Common myeloid progenitor, CD34-positive (primary cell): ENCODE data around the gene BMF.
"Not testable (repeated sequence)": the region's sequence is repeated elsewhere in the genome, so short reads cannot be mapped to it uniquely, and the experiment has no call there.

Source experiments
- CTCF ChIA-PET: fragments of 350-600 bp; sonication (Branson Sonifier 250); formaldehyde crosslinking; loops from one replicate; lab custom pipeline; 2021; ENCODE audit warnings: antibody characterized with exemption; lab: Charles Lee
- POLR2A ChIA-PET: fragments of 350-600 bp; sonication (Branson Sonifier 250); formaldehyde crosslinking; loops from one replicate; lab custom pipeline; 2021; ENCODE audit warnings: antibody characterized with exemption; lab: Charles Lee
- DNase-seq, 3 donors: peaks; one replicate each; pipeline versions ENCODE4 v3.0.0 to v3.0.0-alpha.2; 2013
- H3K27ac ChIP-seq, 2 experiments: 1 replicate in 1 of 2; 2 replicates in 1 of 2; pipeline ENCODE4 v1.7.0; 2013; ENCODE audit warnings: inconsistent platforms in 2 of 2, low read length in 2 of 2, mild to moderate bottlenecking in 2 of 2, low read depth in 1 of 2, moderate library complexity in 1 of 2; ENCODE audit not compliant: severe bottlenecking in 2 of 2, insufficient read depth in 1 of 2, poor library complexity in 1 of 2
- H3K27me3 ChIP-seq, 5 experiments: replicated peaks in 2 of 5; 1 replicate in 3 of 5; 2 replicates in 2 of 5; pipeline versions ENCODE4 v1.6.1 to v1.7.0; 2013; ENCODE audit warnings: low read length in 4 of 5, mild to moderate bottlenecking in 2 of 5, moderate library complexity in 2 of 5, inconsistent platforms in 1 of 5; ENCODE audit not compliant: insufficient read depth in 5 of 5, control insufficient read depth in 4 of 5
- H3K36me3 ChIP-seq, 4 experiments: 1 replicate in 2 of 4; 2 replicates in 2 of 4; pipeline versions ENCODE4 v1.6.1 to v1.7.0; 2013; ENCODE audit warnings: low read length in 3 of 4, control low read depth in 1 of 4, mild to moderate bottlenecking in 1 of 4; ENCODE audit not compliant: control insufficient read depth in 4 of 4, insufficient read depth in 4 of 4
- H3K4me1 ChIP-seq, 4 experiments: 1 replicate in 3 of 4; 2 replicates in 1 of 4; pipeline versions ENCODE4 v1.6.1 to v1.7.1; 2013; ENCODE audit warnings: low read length in 3 of 4, mild to moderate bottlenecking in 3 of 4, control low read depth in 1 of 4, inconsistent platforms in 1 of 4, moderate library complexity in 1 of 4; ENCODE audit not compliant: control insufficient read depth in 4 of 4, insufficient read depth in 4 of 4; ENCODE audit errors: control extremely low read depth in 1 of 4
- H3K4me3 ChIP-seq, 7 experiments: 1 replicate in 4 of 7; 2 replicates in 3 of 7; pipeline versions ENCODE4 v1.5.1 to v1.7.0; 2013; ENCODE audit warnings: mild to moderate bottlenecking in 7 of 7, low read length in 6 of 7, moderate library complexity in 6 of 7, inconsistent platforms in 2 of 7, low read depth in 2 of 7, control low read depth in 1 of 7; ENCODE audit not compliant: insufficient read depth in 4 of 7, control insufficient read depth in 1 of 7; ENCODE audit errors: extremely low read depth in 1 of 7
- H3K9me3 ChIP-seq, 5 experiments: 1 replicate in 4 of 5; 2 replicates in 1 of 5; pipeline versions ENCODE4 v1.6.1 to v1.7.1; 2013; ENCODE audit warnings: low read length in 4 of 5, mild to moderate bottlenecking in 2 of 5, inconsistent platforms in 1 of 5, low read depth in 1 of 5, moderate library complexity in 1 of 5; ENCODE audit not compliant: control insufficient read depth in 4 of 5, insufficient read depth in 2 of 5; ENCODE audit errors: control extremely low read depth in 1 of 5
- WGBS: methylation state at CpG from one replicate; pipeline ENCODE4 v1.1.5; 2013; ENCODE audit not compliant: insufficient coverage; 5-methylcytosine and 5-hydroxymethylcytosine counted together

Gene BMF

GRCh38 chr15:40128766-40129660 lies 20.3 kb upstream of the BMF start:
- CTCF ChIA-PET: interaction anchor here (1.2 kb wide), 1 partner anchor 24 kb away, joined by 5 read pairs; no protein-coding TSS in a partner anchor
- peaks cover 0 to 3% (median 0%) of the 10 kb centered on the region in 5 experiments for H3K27me3 ChIP-seq
- H3K4me1 ChIP-seq: no peaks in the 10 kb centered on the region
- POLR2A ChIA-PET: no interaction called here
- no peaks in the 10 kb centered on the region for H3K36me3 ChIP-seq
- H3K27ac ChIP-seq: no peak overlapping the region
- no peak overlapping the region for H3K4me3 ChIP-seq
- 90% methylated on average over 20 of the region's 27 CpGs for WGBS
- no peaks in the 10 kb centered on the region for H3K9me3 ChIP-seq
- DNase-seq: peak in 2 of 3 donors; percentile 46 to 57

- DNase-seq: no peak
- H3K27me3 ChIP-seq: peaks cover 0 to 3% (median 0%) of the 10 kb centered on the region in 5 experiments
- no peak overlapping the region for H3K4me3 ChIP-seq
- 95% methylated on average over 7 of the region's 7 CpGs for WGBS
- H3K36me3 ChIP-seq: no peaks in the 10 kb centered on the region
- CTCF ChIA-PET: no interaction called here
- H3K9me3 ChIP-seq: no peaks in the 10 kb centered on the region
- H3K27ac ChIP-seq: no peak overlapping the region
- POLR2A ChIA-PET: no interaction called here
- H3K4me1 ChIP-seq: peaks cover 0 to 13% (median 0%) of the 10 kb centered on the region in 4 experiments
These were observed 17.3 kb upstream of the BMF start for GRCh38 chr15:40125950-40126349.

GRCh38 chr15:40124807-40125285 lies 16.2 kb upstream of the BMF start:
- H3K36me3 ChIP-seq, H3K27ac ChIP-seq, H3K9me3 ChIP-seq, DNase-seq, POLR2A ChIA-PET, H3K27me3 ChIP-seq, H3K4me3 ChIP-seq: not testable (repeated sequence)
- peaks cover 0 to 13% (median 0%) of the 10 kb centered on the region in 4 experiments for H3K4me1 ChIP-seq
- CTCF ChIA-PET: interaction anchor here (1.0 kb wide), 1 partner anchor 10 kb away, joined by 3 read pairs; no protein-coding TSS in a partner anchor
- WGBS: no CpG with 5 or more reads among the region's 5 CpGs

DNA sequence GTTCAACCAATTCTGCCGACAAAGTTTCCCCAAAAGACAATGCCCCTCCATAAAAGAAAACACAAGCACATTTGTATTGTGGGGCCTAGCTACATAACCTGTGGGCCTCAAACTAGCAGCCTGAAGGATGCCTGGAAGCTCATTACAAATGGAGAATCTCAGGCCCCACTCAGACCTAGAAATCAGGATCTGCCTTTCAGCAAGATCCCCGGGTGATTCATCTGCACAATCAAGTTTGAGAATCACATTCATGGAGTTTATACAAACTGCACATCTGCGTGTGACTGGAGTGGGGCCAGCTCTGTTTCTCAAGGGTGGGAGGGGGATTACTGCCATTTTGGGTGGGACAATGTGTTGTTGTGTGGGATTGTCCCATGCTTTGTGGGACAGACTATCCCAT lies 15.7 kb upstream of the BMF start:
- DNase-seq, H3K9me3 ChIP-seq, H3K36me3 ChIP-seq, H3K27me3 ChIP-seq, H3K4me3 ChIP-seq, POLR2A ChIA-PET, H3K27ac ChIP-seq: not testable (repeated sequence)
- WGBS: 100% methylated on average over 1 of the region's 3 CpGs
- peaks cover 0 to 13% (median 0%) of the 10 kb centered on the region in 4 experiments for H3K4me1 ChIP-seq
- CTCF ChIA-PET: interaction anchor here (1.0 kb wide), 2 partner anchors 10 to 15 kb away, joined by 3 read pairs; partner anchors contain the start of gene BMF

- H3K27me3 ChIP-seq, POLR2A ChIA-PET: not testable (repeated sequence)
- 100% methylated on average over 2 of the region's 5 CpGs for WGBS
These were observed 15.2 kb upstream of the BMF start for GRCh38 chr15:40123863-40124262.

GRCh38 chr15:40122989-40123388 lies 14.3 kb upstream of the BMF start:
- WGBS: no CpG with 5 or more reads among the region's 1 CpG
- H3K4me1 ChIP-seq: peaks cover 0 to 20% (median under 1%) of the 10 kb centered on the region in 4 experiments
- POLR2A ChIA-PET: interaction anchor here (0.9 kb wide), 1 partner anchor 15 kb away, joined by 4 read pairs; no protein-coding TSS in a partner anchor
- H3K27me3 ChIP-seq, H3K4me3 ChIP-seq, H3K27ac ChIP-seq, DNase-seq, H3K36me3 ChIP-seq, CTCF ChIA-PET, H3K9me3 ChIP-seq: not testable (repeated sequence)

More at GRCh38 chr15:40123863-40124262, 15.2 kb upstream of the BMF start:
- peaks cover 0 to 13% (median 0%) of the 10 kb centered on the region in 4 experiments for H3K4me1 ChIP-seq
- not testable (repeated sequence) for H3K27ac ChIP-seq, H3K9me3 ChIP-seq, H3K36me3 ChIP-seq, H3K4me3 ChIP-seq, DNase-seq
- CTCF ChIA-PET: interaction anchor here (1.0 kb wide), 2 partner anchors 9 to 15 kb away, joined by 3 read pairs; partner anchors contain the start of gene BMF
